HepG2 (cell line): ENCODE results near the gene MCC. TPM values are rescaled to one million over a fixed set of nuclear protein-coding genes. Genes with fewer than 3 reads are reported as not detected.

ENCODE experiments used
- ATAC-seq: fragments of 200-7000 bp; cut with Tn5 transposase; 3 replicates; pipeline ENCODE4 v1.9.1; 2020; ENCODE audit warnings: mild to moderate bottlenecking, moderate library complexity
- BruUV-seq: library from RNA; stranded (reverse); fragments of 400-500 nt; replicated peaks from 2 replicates; lab custom pipeline; 2021; lab: Mats Ljungman, UMichigan
- CTCF ChIA-PET: fragments of 300-600 bp; formaldehyde crosslinking; extraction: SDS; loops from one replicate; lab custom pipeline; 2021; ENCODE audit warnings: low total read pairs, inconsistent platforms, low intra/inter-chr PET ratio; lab: Yijun Ruan, JAX
- POLR2A ChIA-PET: fragments of 350-600 bp; sonication (Branson Sonifier 250); formaldehyde crosslinking; loops from one replicate; lab custom pipeline; 2020; ENCODE audit warnings: antibody characterized with exemption, inconsistent platforms; lab: Yijun Ruan, JAX
- DNase-seq: peaks from one replicate; pipeline ENCODE4 v3.0.0-alpha.2; 2015; ENCODE audit warnings: low spot score
- FAIRE-seq: peaks from 3 replicates; lab custom pipeline; 2011; peaks lifted over from hg19 to GRCh38; lab: Jason Lieb, UNC
- H2AFZ ChIP-seq: one replicate; pipeline ENCODE4 v1.6.1; 2011; ENCODE audit warnings: low read length, inconsistent platforms
- H3K27ac ChIP-seq: fragments of 300-600 bp; 3 replicates; pipeline ENCODE4 v1.8.0; 2011; ENCODE audit warnings: mixed run types, mild to moderate bottlenecking, mixed read lengths, low read length, inconsistent platforms; ENCODE audit not compliant: insufficient read depth; ENCODE audit errors: extremely low read length
- H3K27me3 ChIP-seq, 2 experiments: fragments of 200-600 bp in 1 of 2; 2 replicates in 1 of 2; 3 replicates in 1 of 2; pipeline versions ENCODE4 v1.6.0 to v1.8.0; 2011; ENCODE audit warnings: low read length in 2 of 2, mild to moderate bottlenecking in 2 of 2, moderate library complexity in 2 of 2, inconsistent platforms in 1 of 2; ENCODE audit not compliant: insufficient read depth in 2 of 2, control insufficient read depth in 1 of 2
- H3K36me3 ChIP-seq, 2 experiments: fragments of 200-600 bp in 1 of 2; replicated peaks in 1 of 2; 2 replicates in 1 of 2; 3 replicates in 1 of 2; pipeline versions ENCODE4 v1.5.1 to v1.8.0; 2011; ENCODE audit warnings: low read length in 2 of 2, inconsistent platforms in 1 of 2; ENCODE audit not compliant: insufficient read depth in 2 of 2, control insufficient read depth in 1 of 2
- H3K4me1 ChIP-seq: 2 replicates; pipeline ENCODE4 v1.5.1; 2012; ENCODE audit warnings: low read length, inconsistent platforms; ENCODE audit not compliant: insufficient read depth
- H3K4me2 ChIP-seq: 2 replicates; pipeline ENCODE4 v1.6.0; 2011; ENCODE audit warnings: low read depth, low read length, inconsistent platforms
- H3K4me3 ChIP-seq, 3 experiments: fragments of 200-600 bp in 1 of 3; sonication (generic), shearing (Covaris generic) in 1 of 3; replicated peaks in 1 of 3; 2 replicates each; pipeline ENCODE4 v1.5.1; 2011 to 2016; ENCODE audit warnings: low read length in 3 of 3, inconsistent platforms in 2 of 3, low read depth in 2 of 3, mild to moderate bottlenecking in 2 of 3, control low read depth in 1 of 3, mixed read lengths in 1 of 3; ENCODE audit not compliant: insufficient read depth in 1 of 3
- H3K79me2 ChIP-seq: one replicate; pipeline ENCODE4 v1.6.1; 2011; ENCODE audit warnings: low read length, inconsistent platforms; ENCODE audit not compliant: insufficient read depth
- H3K9ac ChIP-seq: 2 replicates; pipeline ENCODE4 v1.6.0; 2011; ENCODE audit warnings: mild to moderate bottlenecking, low read depth, low read length, inconsistent platforms; ENCODE audit not compliant: insufficient read depth
- H3K9me3 ChIP-seq: 2 replicates; pipeline ENCODE4 v1.5.1; 2012; ENCODE audit warnings: mild to moderate bottlenecking, low read length
- H4K20me1 ChIP-seq: 2 replicates; pipeline ENCODE4 v1.6.0; 2011; ENCODE audit warnings: inconsistent platforms, mild to moderate bottlenecking, low read length, moderate library complexity; ENCODE audit not compliant: insufficient read depth
- CEBPB ChIP-seq: IDR thresholded peaks from 2 replicates; pipeline ENCODE4 v1.6.1; 2011; ENCODE audit warnings: low read depth, low read length, improper control_type of control experiment, borderline replicate concordance
- CREBL2 ChIP-seq: sonication (generic); formaldehyde crosslinking; IDR thresholded peaks from 2 replicates; pipeline ENCODE4 v1.8.1; 2023; ENCODE audit warnings: missing genetic modification reagents, mild to moderate bottlenecking, borderline replicate concordance
- FOXK1 ChIP-seq: sonication (generic); formaldehyde crosslinking; IDR thresholded peaks from 2 replicates; pipeline ENCODE4 v1.4.0; 2020; ENCODE audit warnings: low read depth, missing genetic modification reagents, borderline replicate concordance
- KDM3A ChIP-seq: IDR thresholded peaks from 2 replicates; pipeline ENCODE4 v1.6.1; 2018; ENCODE audit warnings: low read depth, missing compliant biosample characterization
- MLXIP ChIP-seq: sonication (generic); formaldehyde crosslinking; IDR thresholded peaks from 2 replicates; pipeline ENCODE4 v1.9.0; 2021; ENCODE audit warnings: missing genetic modification reagents, borderline replicate concordance
- NCOA1 ChIP-seq: sonication (generic); formaldehyde crosslinking; IDR thresholded peaks from 2 replicates; pipeline ENCODE4 v1.9.0; 2021; ENCODE audit warnings: missing genetic modification reagents
- PLRG1 ChIP-seq: fragments of 450-650 bp; conservative IDR thresholded peaks from 2 replicates; pipeline ENCODE4 v1.6.1; 2016
- TBP ChIP-seq: sonication (generic); formaldehyde crosslinking; IDR thresholded peaks from 2 replicates; pipeline ENCODE4 v1.5.0; 2020; ENCODE audit warnings: missing genetic modification reagents
- ZNF773 ChIP-seq: sonication (generic); formaldehyde crosslinking; IDR thresholded peaks from 2 replicates; pipeline ENCODE4 v1.4.0; 2020; ENCODE audit warnings: missing genetic modification reagents, borderline replicate concordance
- WGBS: methylation state at CpG from one replicate; pipeline ENCODE4 v1.1.6; 2017; ENCODE audit warnings: low lambda C conversion rate; 5-methylcytosine and 5-hydroxymethylcytosine counted together
- in situ Hi-C: cut with HindIII; loops from 2 replicates; pipeline ENCODE4 v1.10.0; 2017; ENCODE audit warnings: low pct_unique_long_range_greater_than_20kb; ENCODE audit not compliant: extremely low pct_ligation_motif_present
- intact Hi-C: fragments of 100-400 bp; cut with micrococcal nuclease; formaldehyde crosslinking; loops from one replicate; pipeline ENCODE4 v1.10.0; 2022; ENCODE audit not compliant: unreplicated experiment
- polyA plus RNA-seq, 8 experiments: library from polyadenylated mRNA; depleted of rRNA in 3 of 8; stranded (reverse) in 7 of 8; unstranded in 1 of 8; fragments of >200 nt; fragmentation: Illumina TruSeq in 4 of 8; extraction: Trizol in 4 of 8; gene quantifications; 2 replicates each; pipeline versions ENCODE4 v1.2.1 to v1.2.3, GENCODE V29; 2011 to 2016; ENCODE audit warnings: low read depth in 4 of 8, missing spikeins in 1 of 8, mixed read lengths in 1 of 8; ENCODE audit not compliant: insufficient read depth in 1 of 8
- total RNA-seq, 5 experiments: library from RNA; depleted of rRNA; stranded (reverse); fragments of >200 nt; fragmentation: Illumina TruSeq; extraction: Trizol; gene quantifications; 2 replicates each; pipeline ENCODE4 v1.2.3, GENCODE V29; 2016; ENCODE audit warnings: low read depth in 1 of 5

Gene MCC
- total and polyA plus RNA-seq, 2 of the 13 experiments (the other 11 are each of a cell fraction or from before 2014, with no cell fraction given): 0.55 to 2.4 TPM

GRCh38 chr5:113164021-113164420 is 324.2 kb downstream of the MCC start:
- DNase-seq (no peak), FAIRE-seq (no peak), ATAC-seq (no peak)
- ChIA-PET POLR2A (no interaction called here), CTCF (no interaction called here)
- Histone ChIP-seq H3K27me3 (no peaks in the 10 kb centered on the region; a peak in 1 of 5 replicates), H3K4me2 (no peak overlapping the region), H3K36me3 (no peaks in the 10 kb centered on the region), H3K4me1 (no peaks in the 10 kb centered on the region), H3K9ac (no peak overlapping the region), H4K20me1 (no peaks in the 10 kb centered on the region), H3K9me3 (no peaks in the 10 kb centered on the region), H3K79me2 (no peaks in the 10 kb centered on the region), H3K4me3 (no peak overlapping the region), H2AFZ (no peak overlapping the region), H3K27ac (no peak overlapping the region)
- intact Hi-C loops (no loop called here), in situ Hi-C loops (no loop called here)
- WGBS: 63% methylated on average over 1 of the region's 1 CpG
- TF ChIP-seq ZNF773 (no peak), NCOA1 (CRISPR knock-in tag) (no peak), CEBPB (no peak), PLRG1 (no peak), KDM3A (CRISPR knock-in tag) (no peak), FOXK1 (CRISPR knock-in tag) (no peak), TBP (CRISPR knock-in tag) (no peak), CREBL2 (CRISPR knock-in tag) (no peak), MLXIP (CRISPR knock-in tag) (no peak)
- BruUV-seq: no TSS peak
